Measurements from ENCODE around the gene RHCG.

GRCh38 chr15:89448825-89449224 is 47.6 kb downstream of the RHCG start:
- TF ChIP-seq CTCF (IDR thresholded peaks at IDR 0.05) = no peak
- TF ChIP-seq POLR2A (IDR thresholded peaks at IDR 0.05) = no peak
